ENCODE results near the gene NPLOC4.
"Not testable (repeated sequence)": the region's sequence is repeated elsewhere in the genome, so short reads cannot be mapped to it uniquely, and the experiment has no call there.

The NPLOC4 gene

DNA sequence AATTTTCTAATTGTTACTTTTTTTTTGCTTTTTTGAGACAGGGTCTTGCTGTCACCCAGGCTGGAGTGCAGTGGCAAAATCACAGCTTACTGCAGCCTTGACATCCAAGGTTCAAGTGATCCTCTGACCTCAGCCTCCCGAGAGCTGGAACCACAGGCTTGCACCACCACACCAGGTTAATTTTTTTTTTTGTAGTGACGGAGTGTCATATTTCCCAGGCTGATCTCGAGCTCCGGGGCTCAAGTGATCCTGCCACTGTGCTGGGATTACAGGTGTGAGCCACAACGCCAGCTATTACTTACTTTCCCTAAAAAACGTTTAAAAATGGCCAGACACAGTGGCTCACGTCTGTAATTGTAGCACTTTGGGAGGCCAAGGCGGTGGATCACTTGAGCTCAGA, 6.6 kb downstream of the NPLOC4 start:
- no peak for DNase-seq

DNA sequence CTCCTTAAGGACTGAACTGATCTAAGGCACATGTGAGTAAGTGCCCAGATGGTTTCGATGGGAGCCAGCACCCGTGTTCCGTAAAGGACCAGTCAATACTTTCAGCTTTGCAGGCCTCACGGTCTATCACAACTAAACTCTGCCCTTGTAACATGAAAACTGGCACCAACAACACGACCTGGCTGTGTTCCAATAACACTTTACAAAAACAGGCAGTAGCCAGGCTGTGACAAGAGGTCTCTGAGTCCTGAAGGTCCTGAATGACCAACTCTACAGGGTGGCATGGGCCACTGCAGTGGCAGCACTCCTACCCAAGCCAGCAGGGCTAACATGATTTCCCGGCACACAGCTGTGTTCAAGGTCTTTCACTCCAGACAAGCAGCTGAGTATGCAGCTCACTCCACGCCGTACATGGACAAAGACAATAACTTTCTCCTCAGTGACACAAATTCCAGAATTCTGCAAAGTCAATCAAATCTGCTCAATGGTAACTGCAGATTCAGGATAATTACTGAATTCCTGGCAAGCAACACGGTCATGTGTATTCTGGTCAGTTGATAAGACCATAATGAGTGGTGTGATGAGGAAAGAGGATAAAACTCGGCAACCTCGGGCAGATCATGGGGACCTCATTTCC, 15.3 kb downstream of the NPLOC4 start:
- no peak for DNase-seq

DNA sequence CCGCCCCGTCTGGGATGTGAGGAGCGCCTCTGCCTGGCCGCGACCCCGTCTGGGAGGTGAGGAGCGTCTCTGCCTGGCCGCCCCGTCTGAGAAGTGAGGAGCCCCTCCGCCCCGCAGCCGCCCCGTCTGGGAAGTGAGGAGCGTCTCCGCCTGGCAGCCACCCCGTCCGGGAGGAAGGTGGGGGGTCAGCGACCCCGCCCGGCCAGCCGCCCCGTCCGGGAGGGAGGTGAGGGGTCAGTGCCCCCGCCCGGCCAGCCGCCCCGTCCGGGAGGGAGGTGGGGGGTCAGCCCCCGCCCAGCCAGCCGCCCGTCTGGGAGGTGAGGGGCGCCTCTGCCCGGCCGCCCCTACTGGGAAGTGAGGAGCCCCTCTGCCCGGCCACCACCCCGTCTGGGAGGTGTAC, 18.6 kb downstream of the NPLOC4 start:
- not testable (repeated sequence) for DNase-seq

DNA sequence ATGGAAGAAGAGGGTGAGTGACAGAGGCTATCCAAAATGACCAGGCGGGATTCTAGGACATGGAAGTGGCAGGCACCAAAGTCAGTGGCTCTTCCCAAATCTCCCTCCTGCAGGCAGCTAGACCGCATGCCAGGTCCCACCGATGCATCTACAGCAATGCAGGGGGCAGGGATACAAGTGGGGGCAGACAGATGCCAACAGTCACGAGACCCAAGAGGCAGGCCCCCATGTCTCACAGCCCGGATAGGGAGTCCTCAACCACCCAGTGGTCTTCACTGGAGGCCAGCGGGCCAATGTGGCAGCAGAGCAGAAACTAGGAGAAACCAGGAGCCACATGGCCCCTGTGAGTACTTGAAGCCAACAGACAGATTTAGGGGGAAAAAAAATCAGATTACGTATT, 20.0 kb downstream of the NPLOC4 start:
- DNase-seq, result no peak

DNA sequence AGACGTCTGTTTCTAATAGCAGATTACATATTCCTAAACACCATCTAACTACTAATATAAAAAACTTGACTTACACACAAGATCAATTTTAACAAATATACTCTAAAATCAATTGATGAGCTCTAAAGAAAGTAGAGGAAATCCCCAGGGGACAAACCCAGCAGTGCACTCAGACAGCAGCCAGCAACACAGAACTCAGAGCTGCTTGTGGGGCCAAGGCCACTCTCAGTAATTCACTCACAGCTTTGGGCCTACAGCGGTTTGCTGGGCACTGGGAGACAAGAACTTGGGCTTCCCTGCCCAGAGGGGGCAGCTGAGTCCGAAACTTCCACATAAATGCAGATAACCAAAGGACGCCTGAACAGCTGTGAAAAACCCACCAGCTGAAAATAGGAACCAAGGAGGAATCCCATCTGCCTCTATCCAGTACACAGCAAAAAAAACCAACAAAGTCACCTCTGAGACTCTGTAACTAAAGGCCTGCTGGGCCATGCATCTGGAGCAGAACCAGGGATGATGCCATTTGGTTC, 21.4 kb downstream of the NPLOC4 start:
- DNase-seq, result no peak

DNA sequence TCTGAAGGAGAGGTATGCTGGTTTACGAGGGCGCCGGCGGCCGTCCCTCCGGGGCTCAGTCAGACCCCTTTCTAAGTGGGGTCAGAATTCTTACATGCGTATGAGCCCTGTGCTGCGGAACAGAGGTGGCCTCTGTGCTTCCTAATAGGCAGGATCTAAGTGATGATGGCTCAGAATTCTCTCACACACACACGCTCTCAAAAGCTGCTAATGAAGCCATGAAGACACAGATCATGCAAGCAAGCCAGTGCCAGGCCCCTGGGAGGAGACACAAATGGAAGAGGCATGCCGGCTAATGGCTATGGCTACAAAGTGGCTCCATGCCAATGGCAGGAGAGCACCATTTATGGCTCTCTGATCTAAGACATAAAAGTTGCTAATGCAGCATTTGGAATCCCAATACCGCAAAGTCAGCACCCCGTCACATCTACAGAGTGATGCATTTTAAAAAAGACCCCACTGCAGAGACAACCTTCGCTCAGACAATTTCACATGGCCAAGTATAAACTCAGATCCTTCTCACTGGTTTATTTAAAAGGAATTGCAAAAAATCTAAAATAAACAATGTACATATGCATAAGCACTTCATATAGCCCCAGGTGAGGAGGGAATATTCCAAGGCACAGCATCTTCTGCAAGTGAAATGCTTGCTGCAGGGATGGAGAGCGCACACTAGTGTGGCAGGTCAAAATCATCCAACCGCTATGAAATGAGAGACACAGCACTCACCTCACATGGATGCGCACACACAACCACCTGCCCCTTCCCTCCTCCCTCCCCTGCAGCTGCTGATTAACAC, 24.5 kb downstream of the NPLOC4 start:
- no peak for DNase-seq

DNA sequence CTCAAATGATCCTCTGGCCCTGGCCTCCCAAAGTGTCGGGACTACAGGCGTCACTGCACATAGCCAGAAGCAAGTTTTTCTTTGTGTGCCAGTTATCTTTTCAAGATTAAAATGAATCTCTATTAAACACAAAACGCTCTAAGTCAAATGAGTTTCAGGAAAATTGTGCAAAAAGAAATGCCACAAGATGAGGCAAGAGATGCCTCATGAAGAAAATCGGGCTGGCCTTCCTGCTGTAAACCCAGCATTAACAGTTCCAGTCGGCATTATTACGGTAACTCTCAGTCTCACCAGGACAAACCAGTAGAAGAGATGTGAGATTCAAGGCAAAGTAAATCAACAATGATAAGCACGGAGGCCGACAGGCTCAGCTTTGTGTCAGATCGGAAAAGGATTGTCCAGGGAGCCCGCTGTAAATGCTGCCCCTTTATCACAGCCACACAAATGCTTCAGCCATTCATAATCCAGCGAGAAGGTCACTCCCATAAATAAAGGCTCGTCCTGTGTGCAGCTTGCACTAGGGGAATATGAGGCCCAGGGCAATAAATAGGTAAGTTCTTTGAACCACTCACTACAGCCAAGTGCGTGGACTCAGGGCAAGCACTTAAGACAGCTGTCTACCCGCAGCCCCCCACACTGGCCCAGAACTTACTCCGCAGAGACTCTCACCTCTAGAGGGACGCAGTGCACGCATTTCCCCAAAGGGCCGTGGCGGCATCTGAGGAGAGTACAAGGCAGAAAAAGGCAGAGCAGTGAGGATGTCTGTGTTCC, 27.2 kb downstream of the NPLOC4 start:
- no peak for DNase-seq

DNA sequence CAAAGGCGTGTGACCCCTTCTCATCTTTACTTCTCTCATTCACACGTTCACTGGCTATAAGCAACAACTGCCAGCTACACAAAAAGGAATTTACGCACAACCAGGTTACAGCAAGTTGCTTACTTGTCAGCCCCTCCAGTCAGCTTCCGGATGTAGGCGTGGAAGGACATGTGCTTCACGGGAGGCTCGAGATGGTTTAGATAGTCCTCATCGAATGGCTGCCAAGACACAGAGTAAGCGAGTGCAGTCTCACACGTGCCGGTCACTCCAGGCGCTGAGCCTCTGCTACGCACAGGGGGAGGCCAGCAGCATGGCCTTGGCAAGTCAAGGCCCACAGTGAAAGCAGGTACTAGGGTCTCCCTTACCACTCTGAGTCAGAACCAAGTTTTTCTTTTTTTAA, 28.3 kb downstream of the NPLOC4 start:
- DNase-seq, result no peak

DNA sequence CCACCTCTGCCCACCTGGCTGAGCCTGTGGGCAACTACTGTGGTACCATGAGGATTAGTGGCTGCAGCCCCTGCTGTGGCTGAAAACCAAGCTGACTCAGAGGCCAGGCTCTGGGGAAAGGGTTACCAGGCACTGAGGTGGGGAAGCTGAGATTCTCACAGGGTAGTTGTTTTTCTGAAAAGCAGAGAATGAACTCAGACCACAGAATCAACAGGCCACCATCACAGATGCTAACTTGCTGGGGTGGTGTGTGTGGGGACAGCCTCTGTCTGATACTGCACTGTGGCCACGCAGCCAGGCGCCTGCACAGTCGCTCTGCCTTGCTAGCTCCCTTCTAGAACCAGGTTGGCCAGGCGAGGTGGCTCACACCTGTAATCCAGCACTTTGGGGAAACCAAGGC, 28.8 kb downstream of the NPLOC4 start:
- DNase-seq, result no peak

DNA sequence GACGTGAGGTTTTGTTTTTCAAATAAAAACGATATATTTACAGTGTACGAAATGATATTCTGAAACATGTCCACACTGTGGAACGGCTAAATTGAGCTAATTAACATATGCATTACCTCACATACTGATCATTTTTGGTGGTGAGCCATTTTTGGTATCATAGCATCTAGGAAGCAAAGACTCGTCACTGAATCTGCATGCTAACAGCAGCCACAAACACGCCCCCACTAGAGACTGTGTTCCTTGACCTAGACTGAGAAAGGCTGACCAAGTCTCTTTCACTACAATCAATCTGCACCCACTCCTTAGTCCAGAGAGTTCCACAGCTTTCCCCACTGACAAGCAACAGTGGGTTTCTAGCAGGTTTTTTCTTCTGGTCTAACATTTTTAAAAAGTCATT, 29.5 kb downstream of the NPLOC4 start:
- DNase-seq, result no peak

DNA sequence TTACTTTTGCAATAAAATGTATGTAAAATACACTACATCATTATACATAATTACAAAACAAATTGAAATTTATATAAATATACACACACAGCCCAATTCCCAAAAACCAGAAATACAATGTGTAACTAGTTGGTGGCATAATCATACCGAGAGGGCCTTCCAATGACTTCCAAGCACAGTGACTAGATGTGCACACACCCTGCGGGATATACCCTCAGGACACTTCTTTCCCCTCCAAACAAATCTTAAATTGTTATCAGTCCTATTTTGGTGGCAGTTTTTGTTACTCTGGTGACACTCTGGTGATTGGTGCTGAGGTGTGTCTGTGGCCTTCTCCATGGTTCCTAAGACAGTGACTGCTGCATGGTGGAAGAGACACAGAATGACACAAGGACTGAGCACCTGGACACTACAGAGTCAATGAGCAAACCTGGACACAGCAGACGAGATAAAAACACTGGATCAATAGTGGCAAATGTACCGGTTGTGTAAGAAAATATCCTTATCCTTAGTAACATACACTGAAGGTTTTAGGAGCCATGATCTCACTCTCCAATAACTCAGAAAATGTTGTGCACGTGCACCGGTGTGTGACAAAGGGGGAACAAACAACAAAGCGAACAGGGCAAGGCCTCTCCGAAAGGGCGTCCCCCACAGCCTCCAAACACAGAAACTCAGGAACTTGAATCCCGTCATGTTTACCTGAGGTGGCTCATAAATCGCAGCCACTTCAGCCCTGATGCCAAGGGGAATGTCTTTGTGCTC, 32.9 kb downstream of the NPLOC4 start:
- DNase-seq, result no peak

DNA sequence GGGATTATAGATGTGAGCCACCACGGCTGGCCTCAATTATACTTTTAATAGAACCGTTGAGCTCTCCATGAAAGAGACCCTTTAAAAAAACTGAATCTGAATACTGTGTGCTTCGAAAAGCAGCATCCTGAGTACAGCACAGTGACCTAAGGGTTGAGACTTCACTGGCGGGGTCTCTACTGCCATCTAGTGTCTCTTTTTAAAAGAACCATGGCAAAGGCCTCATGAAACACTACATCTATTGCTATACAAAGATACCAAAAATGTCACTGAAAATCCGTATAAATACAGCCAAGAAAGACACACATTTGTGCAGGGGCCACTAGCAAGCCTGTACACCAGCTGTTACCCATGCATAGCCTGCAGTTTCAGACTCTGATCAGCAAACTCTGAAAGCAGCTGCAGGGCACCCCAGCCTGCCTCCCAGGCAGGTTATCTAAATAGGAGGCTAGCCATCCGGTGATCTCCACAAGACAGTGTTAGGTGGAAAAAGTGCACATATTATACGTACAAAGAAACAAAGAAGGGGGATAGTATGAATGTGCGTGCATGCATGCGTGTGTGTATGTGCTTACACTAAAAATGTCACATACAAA, 35.3 kb downstream of the NPLOC4 start:
- peak; percentile 17 for DNase-seq

DNA sequence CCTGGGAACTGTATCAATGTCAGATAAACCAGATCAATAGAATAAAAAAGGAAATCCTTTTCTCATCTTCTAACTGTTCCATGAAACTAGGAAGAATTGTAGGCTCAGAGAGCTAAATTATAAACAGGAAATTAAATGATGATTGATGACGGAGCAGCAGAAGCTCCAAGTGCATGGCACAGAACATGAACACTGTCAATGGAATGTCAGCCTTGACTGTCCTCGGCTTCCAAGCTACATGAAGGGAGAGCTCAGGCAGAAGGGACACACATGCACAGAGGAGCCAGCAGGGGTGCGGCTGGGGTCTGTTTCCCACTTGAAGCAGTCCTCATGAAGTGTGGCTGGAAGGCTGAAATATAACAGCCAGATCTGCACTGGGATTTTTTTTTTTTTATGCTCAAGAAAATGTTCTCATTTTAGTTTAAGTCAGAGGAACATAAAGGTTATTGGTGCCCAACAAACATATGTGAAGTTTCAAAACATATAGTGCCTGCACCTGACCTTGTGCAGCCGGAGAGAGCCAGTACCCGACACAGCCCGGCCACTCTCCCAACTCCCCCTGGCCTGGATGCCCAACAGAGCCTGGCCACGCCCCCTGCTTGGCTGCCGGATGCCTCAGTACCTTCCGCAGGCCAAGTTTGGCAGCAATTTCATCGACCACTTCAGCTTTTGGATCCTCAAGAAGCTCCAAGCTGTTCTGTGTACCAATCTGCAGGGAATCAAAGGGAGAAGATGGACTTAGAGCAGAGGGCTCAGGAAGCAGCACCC, 37.0 kb downstream of the NPLOC4 start:
- DNase-seq, result no peak

DNA sequence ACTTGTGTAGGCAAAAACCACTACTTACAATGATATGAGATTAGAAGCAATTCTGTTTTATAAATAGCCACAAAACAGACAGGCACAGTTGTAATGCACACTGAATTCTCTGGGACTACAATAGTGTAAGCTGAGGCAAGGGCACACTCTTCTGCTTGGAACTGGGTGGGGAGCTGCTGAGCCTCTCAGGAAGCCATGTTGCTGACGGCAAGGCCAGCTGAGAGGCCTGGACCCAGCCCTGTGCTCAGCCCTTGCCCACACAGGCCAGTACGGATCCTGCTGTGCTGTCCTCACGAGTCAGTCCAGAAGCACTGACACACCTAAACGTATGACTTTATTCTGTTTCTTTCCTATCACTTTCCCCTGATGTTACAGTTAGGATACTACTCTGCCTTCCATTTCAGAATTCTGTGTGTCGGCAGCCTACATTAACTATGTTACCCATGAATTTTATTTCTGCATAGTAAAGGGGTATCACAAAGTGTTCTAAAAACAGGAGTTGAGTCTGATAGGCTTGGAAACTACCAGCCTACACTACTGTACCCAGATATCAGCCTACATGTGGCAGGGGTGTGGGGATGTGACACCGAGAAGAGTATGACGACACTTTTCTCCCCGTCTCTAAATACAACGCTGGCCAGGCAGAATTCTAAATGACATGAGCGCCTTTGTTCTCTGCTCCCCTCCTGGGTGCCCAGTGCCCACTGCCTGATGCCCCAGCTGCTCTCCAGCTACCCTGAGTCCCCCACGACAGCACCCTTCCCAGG, 43.6 kb downstream of the NPLOC4 start:
- no peak for DNase-seq

DNA sequence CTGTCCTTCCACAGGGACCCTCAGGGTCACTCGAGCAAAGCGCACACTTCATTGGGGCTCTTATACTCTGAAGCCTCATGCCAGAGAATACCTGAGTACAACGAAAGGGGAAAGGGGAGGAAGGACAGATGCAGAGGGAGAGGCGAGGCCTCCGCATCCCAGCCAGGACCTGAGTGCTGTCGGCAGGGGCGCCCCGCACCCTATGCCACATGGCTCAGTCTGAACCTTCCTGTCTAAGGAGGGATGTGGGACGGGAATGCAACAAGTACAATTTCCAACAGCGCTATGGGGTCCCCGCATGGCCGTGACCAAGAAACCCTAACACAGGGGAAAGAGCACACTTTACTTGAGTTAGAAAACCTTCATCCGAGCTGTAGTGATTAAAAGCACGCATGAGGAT, 44.9 kb downstream of the NPLOC4 start:
- DNase-seq, result no peak

DNA sequence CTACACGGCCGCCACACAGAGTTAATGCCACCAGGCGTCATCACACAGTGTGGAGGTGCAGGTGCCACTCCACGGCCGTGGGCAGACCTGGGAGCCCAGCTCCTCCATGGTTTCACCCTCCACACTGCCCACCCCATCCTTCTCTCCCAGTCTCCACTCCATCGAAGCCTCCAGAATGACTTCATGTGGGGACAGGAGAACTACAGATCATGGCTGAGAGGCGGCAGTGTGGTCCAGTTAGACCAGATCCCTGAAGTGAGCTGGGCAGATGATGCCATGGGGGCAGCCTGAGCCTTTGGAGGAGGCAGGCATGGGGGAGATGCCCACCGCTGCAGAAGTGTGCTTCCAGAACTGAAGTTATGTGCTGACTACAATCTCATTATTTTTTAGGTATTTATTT, 46.8 kb downstream of the NPLOC4 start:
- DNase-seq, result no peak

DNA sequence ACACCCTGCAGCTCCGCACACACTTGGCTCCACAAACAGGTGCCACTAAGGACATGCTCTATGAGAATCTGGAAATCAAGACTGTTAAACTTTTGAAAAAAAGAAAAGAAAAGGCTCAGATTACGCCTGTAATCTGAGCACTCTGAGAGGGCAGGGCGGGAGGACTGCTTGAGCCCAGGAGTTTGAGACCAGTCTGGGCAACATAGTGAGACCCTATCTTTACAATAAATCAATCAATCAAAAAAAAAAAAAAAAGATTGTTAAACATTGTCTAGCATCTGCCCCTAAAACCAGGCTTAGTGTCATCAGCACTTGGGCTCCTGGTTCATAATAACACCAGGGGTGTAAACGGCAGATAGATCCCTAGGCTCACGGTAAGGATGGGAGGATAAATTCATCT, 47.3 kb downstream of the NPLOC4 start:
- no peak for DNase-seq

DNA sequence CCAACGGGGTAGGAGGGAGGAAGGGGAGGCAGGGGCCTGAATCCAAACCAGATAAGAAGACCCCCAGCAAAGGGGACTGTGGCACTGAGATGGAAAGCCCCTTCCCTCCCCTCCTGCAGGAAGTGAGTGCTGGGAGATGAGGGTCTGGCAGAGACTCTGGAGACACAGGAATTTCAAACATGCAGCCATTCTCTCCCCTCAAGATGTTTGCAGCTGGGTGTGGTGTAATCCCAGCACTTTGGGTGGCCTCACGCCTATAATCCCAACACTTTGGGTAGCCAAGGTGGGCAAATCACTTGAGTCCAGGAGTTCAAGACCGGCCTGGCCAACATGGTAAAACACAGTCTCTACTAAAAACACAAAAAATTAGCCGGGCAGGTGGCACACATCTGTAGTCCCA, 50.8 kb downstream of the NPLOC4 start:
- no peak for DNase-seq

DNA sequence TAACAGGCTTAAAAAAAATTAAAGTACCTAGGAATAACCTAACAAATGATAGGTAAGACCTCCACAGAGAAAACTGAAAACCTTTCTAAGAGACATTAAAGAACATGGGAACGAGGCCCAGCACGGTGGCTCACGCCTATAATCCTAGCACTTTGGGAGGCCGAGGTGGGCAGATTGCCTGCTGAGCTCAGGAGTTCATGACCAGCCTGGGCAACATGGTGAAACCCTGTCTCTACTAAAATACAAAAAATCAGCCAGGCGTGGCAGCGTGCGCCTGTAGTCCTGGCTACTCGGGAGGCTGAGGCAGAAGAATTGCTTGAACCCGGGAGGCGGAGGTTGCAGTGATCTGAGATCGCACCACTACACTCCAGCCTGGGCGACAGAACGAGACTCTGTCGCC, 52.1 kb downstream of the NPLOC4 start:
- not testable (repeated sequence) for DNase-seq

DNA sequence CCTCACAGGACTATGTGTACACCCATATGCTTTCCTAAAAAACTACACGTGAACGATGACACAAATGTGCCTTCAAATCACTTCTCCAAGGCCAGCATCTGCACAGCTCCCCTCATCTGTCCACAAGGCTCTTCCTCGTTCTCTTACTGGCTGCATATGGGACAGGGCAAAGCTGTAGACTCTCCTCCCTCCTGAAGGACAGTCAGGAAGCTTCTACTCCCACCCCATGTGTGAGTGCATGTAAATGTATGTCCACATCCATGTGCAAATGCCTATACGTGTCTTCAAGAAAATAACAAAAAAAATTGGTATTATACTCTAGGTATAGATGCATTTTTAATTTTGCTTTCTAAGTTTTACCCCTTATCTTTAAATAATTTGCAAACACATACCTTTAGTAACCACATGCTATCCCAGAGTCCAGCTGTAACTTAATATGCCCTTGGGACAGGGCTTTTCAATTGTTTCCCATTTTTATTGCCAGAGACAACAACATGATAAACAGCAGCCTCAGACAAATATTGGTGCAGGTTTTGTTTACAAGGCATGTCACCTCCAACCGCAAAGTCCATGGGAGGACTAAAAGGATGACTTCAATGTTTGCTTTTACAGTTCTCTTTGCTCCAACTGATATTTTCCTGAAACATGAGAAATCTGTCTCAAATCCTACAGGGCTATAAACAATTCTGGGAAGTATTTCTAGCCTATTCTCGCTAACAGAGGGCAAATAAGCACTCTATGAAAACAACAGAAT, 53.1 kb downstream of the NPLOC4 start:
- no peak for DNase-seq
